HG02798 (cell line): ENCODE results near the gene CCDC187.
"Not testable (repeated sequence)": the region's sequence is repeated elsewhere in the genome, so short reads cannot be mapped to it uniquely, and the experiment has no call there.

ENCODE experiments used
- ATAC-seq: cut with Tn5 transposase; IDR thresholded peaks from one replicate; pipeline ENCODE4 v1.9.1; 2021; ENCODE audit warnings: mild to moderate bottlenecking; ENCODE audit not compliant: unreplicated experiment, poor library complexity

The CCDC187 gene

GRCh38 chr9:136328622-136329041 is 24.7 kb upstream of the CCDC187 start:
- no peak for ATAC-seq

DNA sequence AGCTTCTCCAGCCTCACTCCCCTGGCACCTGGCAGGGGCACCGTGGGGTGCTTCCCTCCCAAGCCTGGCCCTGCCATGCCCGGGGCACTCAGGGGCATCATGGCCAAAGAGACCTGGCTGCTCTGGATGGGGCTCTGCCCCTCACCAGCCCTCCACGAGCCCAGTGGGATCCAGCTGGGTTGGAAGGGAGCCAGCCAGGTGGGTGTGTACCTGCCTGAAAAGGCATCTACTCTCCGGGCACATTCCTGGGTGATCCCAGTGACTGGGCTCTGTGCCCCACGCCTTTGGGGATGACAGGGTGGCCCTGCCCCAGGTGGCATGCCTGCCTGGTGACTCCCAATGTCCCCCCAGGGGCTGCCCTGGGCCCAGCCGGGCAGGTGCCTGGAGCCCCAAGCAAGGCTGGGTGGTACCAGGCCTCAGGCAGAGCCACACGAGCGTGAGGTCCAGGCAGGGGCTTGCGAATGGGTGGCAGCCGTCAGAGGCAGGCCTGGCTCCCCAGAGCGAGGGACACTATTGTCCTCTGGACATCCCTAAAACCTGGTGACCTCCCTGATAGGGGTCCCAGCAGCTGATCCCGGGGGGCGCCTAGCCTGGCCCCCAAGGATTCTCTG is 24.2 kb upstream of the CCDC187 start:
- no peak for ATAC-seq

DNA sequence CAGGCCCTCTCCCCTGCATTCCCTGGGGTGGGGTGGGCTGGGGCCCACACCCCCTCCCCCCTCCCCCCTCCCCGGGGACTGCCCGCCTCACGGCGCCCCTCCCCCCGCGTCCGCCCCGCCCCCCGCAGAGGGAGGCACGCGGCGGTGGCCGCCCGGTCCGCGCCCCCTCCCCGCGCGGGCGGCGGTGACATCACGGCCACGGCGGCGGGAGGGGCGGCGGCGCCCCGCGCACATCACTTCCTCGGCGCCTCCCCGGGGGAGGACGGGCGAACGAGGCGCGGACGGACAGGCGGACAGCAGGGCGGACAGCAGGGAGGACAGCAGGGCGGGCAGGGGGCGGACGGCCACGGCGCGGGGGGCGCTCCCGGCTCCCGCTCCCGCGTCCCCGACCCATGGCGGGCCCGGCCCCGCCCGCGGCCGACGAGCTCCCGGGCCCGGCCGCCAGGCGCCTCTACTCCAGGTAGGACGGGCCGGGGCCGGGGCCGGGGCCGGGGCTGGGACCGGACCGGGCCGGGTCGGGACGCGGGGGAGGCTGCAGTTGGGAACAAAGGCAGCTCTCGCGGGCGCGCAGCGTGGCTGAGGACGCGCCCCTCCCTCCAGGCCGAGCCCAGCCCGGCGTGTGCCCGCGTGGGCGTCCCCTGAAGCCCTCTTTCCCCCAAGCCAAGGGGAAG is 23.5 kb upstream of the CCDC187 start, which contains the start of gene GPSM1:
GPSM1 (plus strand) TSS at position 236 of the 671 bp plus-strand sequence; CDS start at position 393, 157 bp downstream.
- no peak for ATAC-seq

- ATAC-seq = no peak
These were observed 22.9 kb upstream of the CCDC187 start for GRCh38 chr9:136326761-136327303.

- no peak for ATAC-seq
These were observed 22.3 kb upstream of the CCDC187 start for GRCh38 chr9:136326061-136326760.

GRCh38 chr9:136325358-136325757 is 21.5 kb upstream of the CCDC187 start:
- no peak for ATAC-seq

GRCh38 chr9:136324501-136325300 is 20.8 kb upstream of the CCDC187 start:
- ATAC-seq = no peak

- ATAC-seq = no peak
These were observed 19.5 kb upstream of the CCDC187 start for GRCh38 chr9:136323371-136323789.

DNA sequence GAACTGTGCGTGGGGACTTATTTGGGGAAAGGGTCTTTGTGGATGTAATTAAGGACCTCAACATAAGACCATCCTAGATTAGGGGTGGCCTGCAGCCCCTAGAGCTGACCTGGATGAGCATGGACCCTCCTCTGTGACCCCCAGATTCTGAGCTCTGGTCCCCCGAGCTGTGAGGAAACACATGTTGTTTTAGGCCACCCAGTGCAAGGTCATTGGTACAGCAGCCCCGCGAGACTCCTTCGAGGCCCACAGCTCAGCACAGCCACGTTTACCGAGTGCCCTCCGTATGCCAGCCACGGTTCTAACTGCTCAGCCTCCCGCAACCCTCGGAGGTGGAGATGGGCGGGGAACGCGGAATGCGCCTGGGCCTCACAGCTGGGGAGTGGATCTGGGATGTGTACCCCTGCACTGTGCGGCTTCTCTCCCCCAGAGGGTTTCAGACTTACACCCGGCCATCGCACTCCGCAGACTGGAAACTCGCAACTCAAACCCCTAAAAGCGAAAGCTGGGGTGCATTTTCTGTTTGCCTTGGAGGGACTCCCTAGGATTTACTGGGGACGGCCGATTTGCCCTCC is 18.9 kb upstream of the CCDC187 start:
- ATAC-seq = no peak

GRCh38 chr9:136321561-136321960 is 17.7 kb upstream of the CCDC187 start:
- no peak for ATAC-seq

DNA sequence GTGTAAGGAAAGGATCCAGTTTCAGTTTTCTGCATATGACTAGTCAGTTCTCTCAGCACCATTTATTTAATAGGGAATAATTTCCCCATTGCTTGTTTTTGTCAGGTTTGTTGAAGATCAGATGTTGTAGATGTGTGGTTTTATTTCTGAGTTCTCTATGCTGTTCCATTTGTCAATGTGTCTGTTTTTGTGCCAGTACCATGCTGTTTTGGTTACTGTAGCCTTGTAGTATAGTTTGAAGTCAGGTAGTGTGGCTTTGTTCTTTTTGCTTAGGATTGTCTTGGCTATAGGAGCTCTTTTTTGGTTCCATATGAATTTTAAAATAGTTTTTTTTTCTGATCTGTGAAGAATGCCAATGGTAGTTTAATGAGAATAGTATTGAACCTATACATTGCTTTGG is 17.1 kb upstream of the CCDC187 start:
- not testable (repeated sequence) for ATAC-seq

- ATAC-seq = not testable (repeated sequence)
These were observed 16.1 kb upstream of the CCDC187 start for GRCh38 chr9:136319955-136320354.

GRCh38 chr9:136319244-136319643 is 15.3 kb upstream of the CCDC187 start:
- ATAC-seq = not testable (repeated sequence)

GRCh38 chr9:136318776-136319241 is 14.9 kb upstream of the CCDC187 start:
- no peak for ATAC-seq

- ATAC-seq = no peak
These were observed 14.3 kb upstream of the CCDC187 start for GRCh38 chr9:136318111-136318775.

DNA sequence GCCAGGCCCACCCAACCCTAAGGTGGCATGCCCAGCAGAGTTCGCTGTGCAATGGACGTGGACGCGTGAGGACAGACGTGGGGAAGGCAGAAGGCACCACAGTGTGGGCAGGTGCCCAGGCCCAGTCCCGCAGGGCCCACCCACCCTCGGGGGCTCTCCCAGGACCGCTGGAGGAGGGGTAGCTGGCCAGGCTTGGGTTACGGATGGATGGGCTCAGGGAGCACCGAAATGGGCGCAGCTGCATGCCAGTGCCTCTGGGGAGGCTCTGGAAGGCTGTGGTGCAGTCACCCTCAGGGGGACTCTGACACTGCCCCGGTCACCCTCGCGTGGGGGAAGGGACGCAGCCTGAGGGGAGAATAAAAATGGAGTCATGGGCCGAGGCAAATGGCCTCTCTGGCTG is 13.8 kb upstream of the CCDC187 start:
- no peak for ATAC-seq

DNA sequence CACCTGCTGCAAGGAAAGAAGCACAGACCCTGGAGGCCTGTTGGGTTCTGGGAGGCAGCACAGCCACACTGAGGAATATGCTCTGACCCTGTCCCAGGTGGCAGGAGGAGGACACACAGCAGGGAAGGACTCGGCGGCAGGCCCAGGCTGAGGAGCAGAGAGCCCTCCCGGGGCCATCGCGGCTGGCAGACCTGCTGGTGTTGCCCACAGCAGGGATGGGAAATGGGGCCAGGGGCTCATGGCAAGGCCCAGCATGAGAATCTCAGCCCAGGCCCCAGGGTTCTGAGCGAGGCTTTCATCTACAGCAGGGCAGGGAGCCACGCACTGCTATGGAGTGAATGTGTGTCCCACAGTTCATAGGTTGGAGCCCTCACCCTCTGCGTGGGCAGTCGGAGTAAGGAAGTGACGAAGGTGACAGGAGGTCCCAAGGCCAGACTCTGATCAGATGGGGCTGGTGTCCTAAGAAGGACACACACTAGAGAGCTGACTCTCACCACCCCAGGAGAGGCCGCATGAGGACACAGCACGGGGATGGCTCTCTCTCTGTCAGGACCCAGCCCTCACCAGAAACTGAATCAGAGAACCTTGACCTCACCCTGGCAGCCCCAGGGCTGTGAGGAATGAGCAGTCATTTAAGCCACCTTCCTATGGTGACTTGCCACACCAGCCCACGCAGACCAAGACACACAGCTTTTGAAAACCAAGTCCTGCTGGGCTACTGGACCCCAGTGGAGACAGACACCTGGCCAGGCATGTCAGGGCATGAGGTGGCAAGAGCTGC is 13.2 kb upstream of the CCDC187 start:
- ATAC-seq = no peak

- no peak for ATAC-seq
These were observed 12.4 kb upstream of the CCDC187 start for GRCh38 chr9:136316271-136316751.
